Measurements from ENCODE around the gene SAG. TPM values are rescaled to one million over a fixed set of nuclear protein-coding genes. Genes with fewer than 3 reads are reported as not detected.

SAG gene
- total and polyA plus RNA-seq, 9 of the 15 experiments (the other 6 are each of a cell fraction or from before 2014, with no cell fraction given): 0.04 to 0.64 (median 0.31) TPM; not detected in 5

GRCh38 chr2:233353769-233354499, 46.3 kb downstream of the SAG start, which contains the start of gene DGKD (continued):
- no peak for TF ChIP-seq MLLT1 (IDR thresholded peaks at IDR 0.05)
- no peak for TF ChIP-seq BRCA1 (IDR thresholded peaks at IDR 0.05)
- no peak for TF ChIP-seq BRCA1 (CRISPR knock-in tag; IDR thresholded peaks at IDR 0.05)
- no peak for TF ChIP-seq USF1 (CRISPR knock-in tag; IDR thresholded peaks at IDR 0.05)
- TF ChIP-seq ZEB2 (IDR thresholded peaks at IDR 0.05): peak; percentile 62
- no peak for TF ChIP-seq ZNF121 (CRISPR knock-in tag; conservative IDR thresholded peaks at IDR 0.05)
- TF ChIP-seq ZBTB1 (CRISPR knock-in tag; IDR thresholded peaks at IDR 0.05; ENCODE audit: borderline replicate concordance, low read depth): no peak
- no peak for TF ChIP-seq XRCC4 (IDR thresholded peaks at IDR 0.05; ENCODE audit: extremely low read depth, insufficient read depth, insufficient read length)
- no peak for TF ChIP-seq SNIP1 (IDR thresholded peaks at IDR 0.05; ENCODE audit: low read depth)
- no peak for TF ChIP-seq MYBL2 (IDR thresholded peaks at IDR 0.05; ENCODE audit: low read depth)
- no peak for TF ChIP-seq MYBL2 (CRISPR knock-in tag; IDR thresholded peaks at IDR 0.05; ENCODE audit: borderline replicate concordance)
- TF ChIP-seq, protein P1, sequence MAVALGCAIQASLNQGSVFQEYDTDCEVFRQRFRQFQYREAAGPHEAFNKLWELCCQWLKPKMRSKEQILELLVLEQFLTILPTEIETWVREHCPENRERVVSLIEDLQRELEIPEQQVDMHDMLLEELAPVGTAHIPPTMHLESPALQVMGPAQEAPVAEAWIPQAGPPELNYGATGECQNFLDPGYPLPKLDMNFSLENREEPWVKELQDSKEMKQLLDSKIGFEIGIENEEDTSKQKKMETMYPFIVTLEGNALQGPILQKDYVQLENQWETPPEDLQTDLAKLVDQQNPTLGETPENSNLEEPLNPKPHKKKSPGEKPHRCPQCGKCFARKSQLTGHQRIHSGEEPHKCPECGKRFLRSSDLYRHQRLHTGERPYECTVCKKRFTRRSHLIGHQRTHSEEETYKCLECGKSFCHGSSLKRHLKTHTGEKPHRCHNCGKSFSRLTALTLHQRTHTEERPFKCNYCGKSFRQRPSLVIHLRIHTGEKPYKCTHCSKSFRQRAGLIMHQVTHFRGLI (CRISPR knock-in tag; IDR thresholded peaks at IDR 0.05): no peak
- TF ChIP-seq EP300 (IDR thresholded peaks at IDR 0.05; ENCODE audit: low read length): no peak
- no peak for TF ChIP-seq FOXO4 (CRISPR knock-in tag; IDR thresholded peaks at IDR 0.05)
- no peak for TF ChIP-seq ZNF316 (IDR thresholded peaks at IDR 0.05)
- no peak for TF ChIP-seq FOXP1 (CRISPR knock-in tag; IDR thresholded peaks at IDR 0.05)
- no peak for TF ChIP-seq BCL6 (CRISPR knock-in tag; IDR thresholded peaks at IDR 0.05)
- TF ChIP-seq, protein P2, sequence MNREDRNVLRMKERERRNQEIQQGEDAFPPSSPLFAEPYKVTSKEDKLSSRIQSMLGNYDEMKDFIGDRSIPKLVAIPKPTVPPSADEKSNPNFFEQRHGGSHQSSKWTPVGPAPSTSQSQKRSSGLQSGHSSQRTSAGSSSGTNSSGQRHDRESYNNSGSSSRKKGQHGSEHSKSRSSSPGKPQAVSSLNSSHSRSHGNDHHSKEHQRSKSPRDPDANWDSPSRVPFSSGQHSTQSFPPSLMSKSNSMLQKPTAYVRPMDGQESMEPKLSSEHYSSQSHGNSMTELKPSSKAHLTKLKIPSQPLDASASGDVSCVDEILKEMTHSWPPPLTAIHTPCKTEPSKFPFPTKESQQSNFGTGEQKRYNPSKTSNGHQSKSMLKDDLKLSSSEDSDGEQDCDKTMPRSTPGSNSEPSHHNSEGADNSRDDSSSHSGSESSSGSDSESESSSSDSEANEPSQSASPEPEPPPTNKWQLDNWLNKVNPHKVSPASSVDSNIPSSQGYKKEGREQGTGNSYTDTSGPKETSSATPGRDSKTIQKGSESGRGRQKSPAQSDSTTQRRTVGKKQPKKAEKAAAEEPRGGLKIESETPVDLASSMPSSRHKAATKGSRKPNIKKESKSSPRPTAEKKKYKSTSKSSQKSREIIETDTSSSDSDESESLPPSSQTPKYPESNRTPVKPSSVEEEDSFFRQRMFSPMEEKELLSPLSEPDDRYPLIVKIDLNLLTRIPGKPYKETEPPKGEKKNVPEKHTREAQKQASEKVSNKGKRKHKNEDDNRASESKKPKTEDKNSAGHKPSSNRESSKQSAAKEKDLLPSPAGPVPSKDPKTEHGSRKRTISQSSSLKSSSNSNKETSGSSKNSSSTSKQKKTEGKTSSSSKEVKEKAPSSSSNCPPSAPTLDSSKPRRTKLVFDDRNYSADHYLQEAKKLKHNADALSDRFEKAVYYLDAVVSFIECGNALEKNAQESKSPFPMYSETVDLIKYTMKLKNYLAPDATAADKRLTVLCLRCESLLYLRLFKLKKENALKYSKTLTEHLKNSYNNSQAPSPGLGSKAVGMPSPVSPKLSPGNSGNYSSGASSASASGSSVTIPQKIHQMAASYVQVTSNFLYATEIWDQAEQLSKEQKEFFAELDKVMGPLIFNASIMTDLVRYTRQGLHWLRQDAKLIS (CRISPR knock-in tag; IDR thresholded peaks at IDR 0.05): no peak
